LoVo (cell line): ENCODE data around the gene TRIM67.
"Not testable (repeated sequence)": the region's sequence is repeated elsewhere in the genome, so short reads cannot be mapped to it uniquely, and the experiment has no call there.

ENCODE experiments used
- DNase-seq: peaks from one replicate; pipeline ENCODE4 v3.0.0-alpha.2; 2016; ENCODE audit warnings: low spot score

Gene TRIM67

GRCh38 chr1:231161667-231162296 is at the start of gene TRIM67:
Gene TRIM67 (plus strand): TSS chr1:231162058. CDS start chr1:231162970, 912 bp downstream.
- no peak for DNase-seq

GRCh38 chr1:231116738-231117137 is 45.1 kb upstream of the TRIM67 start:
- no peak for DNase-seq

- DNase-seq = no peak
Observed at GRCh38 chr1:231118704-231119453, 43.0 kb upstream of the TRIM67 start.

GRCh38 chr1:231121533-231121932 is 40.3 kb upstream of the TRIM67 start:
- DNase-seq = no peak

GRCh38 chr1:231122143-231122542 is 39.7 kb upstream of the TRIM67 start:
- DNase-seq = no peak

- DNase-seq = no peak
Observed at GRCh38 chr1:231124746-231125145, 37.1 kb upstream of the TRIM67 start.

- DNase-seq = no peak
Observed at GRCh38 chr1:231125972-231126580, 35.8 kb upstream of the TRIM67 start.

- DNase-seq = not testable (repeated sequence)
Observed at GRCh38 chr1:231127106-231127505, 34.8 kb upstream of the TRIM67 start.

- not testable (repeated sequence) for DNase-seq
Observed at GRCh38 chr1:231128471-231128870, 33.4 kb upstream of the TRIM67 start.

GRCh38 chr1:231130544-231130943 is 31.3 kb upstream of the TRIM67 start:
- no peak for DNase-seq

- not testable (repeated sequence) for DNase-seq
Observed at GRCh38 chr1:231132591-231132990, 29.3 kb upstream of the TRIM67 start.

- no peak for DNase-seq
Observed at GRCh38 chr1:231134624-231135023, 27.2 kb upstream of the TRIM67 start.

GRCh38 chr1:231138236-231138635 is 23.6 kb upstream of the TRIM67 start:
- DNase-seq = no peak

GRCh38 chr1:231139125-231139649 is 22.7 kb upstream of the TRIM67 start:
- no peak for DNase-seq

- no peak for DNase-seq
Observed at GRCh38 chr1:231139659-231140654, 21.9 kb upstream of the TRIM67 start.

- no peak for DNase-seq
Observed at GRCh38 chr1:231144416-231145193, 17.3 kb upstream of the TRIM67 start.

GRCh38 chr1:231147896-231148295 is 14.0 kb upstream of the TRIM67 start:
- DNase-seq = no peak

- no peak for DNase-seq
Observed at GRCh38 chr1:231151811-231152210, 10.0 kb upstream of the TRIM67 start.

GRCh38 chr1:231153726-231154125 is 8.1 kb upstream of the TRIM67 start:
- DNase-seq = no peak

- no peak for DNase-seq
Observed at GRCh38 chr1:231155808-231156207, 6.0 kb upstream of the TRIM67 start.

- DNase-seq = no peak
Observed at GRCh38 chr1:231157311-231157710, 4.5 kb upstream of the TRIM67 start.
